Gastrocnemius medialis (tissue), 4 donors: ENCODE measurements around the gene RYR2.

ENCODE experiments used
- POLR2A ChIP-seq, 2 donors: fragments of 450-650 bp; IDR thresholded peaks; one replicate each; pipeline ENCODE4 v1.6.1; 2017; ENCODE audit warnings: antibody characterized with exemption in 2 of 2, mild to moderate bottlenecking in 2 of 2, moderate library complexity in 2 of 2
- TF ChIP-seq, protein P1 (sequence below), 5 experiments: fragments of 450-650 bp in 3 of 5; fragments of 200-600 bp in 2 of 5; sonication (generic) in 2 of 5; IDR thresholded peaks in 4 of 5; conservative IDR thresholded peaks in 1 of 5; 1 replicate in 4 of 5; 2 replicates in 1 of 5; pipeline ENCODE4 v1.5.1; 2016 to 2019; ENCODE audit warnings: antibody characterized with exemption in 5 of 5, mild to moderate bottlenecking in 3 of 5, moderate library complexity in 3 of 5

- no peak for TF ChIP-seq POLR2A (IDR thresholded peaks at IDR 0.05)
- TF ChIP-seq, protein P1, sequence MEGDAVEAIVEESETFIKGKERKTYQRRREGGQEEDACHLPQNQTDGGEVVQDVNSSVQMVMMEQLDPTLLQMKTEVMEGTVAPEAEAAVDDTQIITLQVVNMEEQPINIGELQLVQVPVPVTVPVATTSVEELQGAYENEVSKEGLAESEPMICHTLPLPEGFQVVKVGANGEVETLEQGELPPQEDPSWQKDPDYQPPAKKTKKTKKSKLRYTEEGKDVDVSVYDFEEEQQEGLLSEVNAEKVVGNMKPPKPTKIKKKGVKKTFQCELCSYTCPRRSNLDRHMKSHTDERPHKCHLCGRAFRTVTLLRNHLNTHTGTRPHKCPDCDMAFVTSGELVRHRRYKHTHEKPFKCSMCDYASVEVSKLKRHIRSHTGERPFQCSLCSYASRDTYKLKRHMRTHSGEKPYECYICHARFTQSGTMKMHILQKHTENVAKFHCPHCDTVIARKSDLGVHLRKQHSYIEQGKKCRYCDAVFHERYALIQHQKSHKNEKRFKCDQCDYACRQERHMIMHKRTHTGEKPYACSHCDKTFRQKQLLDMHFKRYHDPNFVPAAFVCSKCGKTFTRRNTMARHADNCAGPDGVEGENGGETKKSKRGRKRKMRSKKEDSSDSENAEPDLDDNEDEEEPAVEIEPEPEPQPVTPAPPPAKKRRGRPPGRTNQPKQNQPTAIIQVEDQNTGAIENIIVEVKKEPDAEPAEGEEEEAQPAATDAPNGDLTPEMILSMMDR (IDR thresholded peaks at IDR 0.05 in 4 of 5, conservative IDR thresholded peaks at IDR 0.05 in 1 of 5): no peak
These were observed 38.5 kb upstream of the RYR2 start for GRCh38 chr1:237003516-237003915.
